Osteocyte (in vitro differentiated cells): ENCODE data around the gene NFKBIA. TPM values are rescaled to one million over a fixed set of nuclear protein-coding genes. Genes with fewer than 3 reads are reported as not detected.
"Not testable (repeated sequence)": the region's sequence is repeated elsewhere in the genome, so short reads cannot be mapped to it uniquely, and the experiment has no call there.

Source experiments
- DNase-seq: peaks from one replicate; pipeline ENCODE4 v3.0.0; 2021; ENCODE audit warnings: mixed read lengths; ENCODE audit not compliant: unreplicated experiment; ENCODE audit errors: extremely low spot score
- H3K27ac Mint-ChIP-seq: one replicate; pipeline ENCODE4 v1.8.0; 2021; ENCODE audit warnings: mild to moderate bottlenecking, mixed read lengths; ENCODE audit not compliant: unreplicated experiment
- H3K27me3 Mint-ChIP-seq: one replicate; pipeline ENCODE4 v1.8.0; 2021; ENCODE audit warnings: mixed read lengths; ENCODE audit not compliant: unreplicated experiment
- H3K36me3 Mint-ChIP-seq: one replicate; pipeline ENCODE4 v1.8.0; 2021; ENCODE audit warnings: mixed read lengths; ENCODE audit not compliant: unreplicated experiment
- H3K4me1 Mint-ChIP-seq: one replicate; pipeline ENCODE4 v1.8.0; 2021; ENCODE audit warnings: mixed read lengths; ENCODE audit not compliant: unreplicated experiment
- H3K4me3 Mint-ChIP-seq: one replicate; pipeline ENCODE4 v1.8.0; 2021; ENCODE audit warnings: mild to moderate bottlenecking, moderate library complexity, mixed read lengths; ENCODE audit not compliant: unreplicated experiment
- H3K9me3 Mint-ChIP-seq: one replicate; pipeline ENCODE4 v1.8.0; 2021; ENCODE audit warnings: mixed read lengths; ENCODE audit not compliant: unreplicated experiment
- CTCF ChIP-seq: fragments of 200-600 bp; sonication (generic); IDR thresholded peaks from 2 replicates; pipeline ENCODE4 v1.5.0; 2021; ENCODE audit warnings: antibody characterized with exemption, mild to moderate bottlenecking, moderate library complexity
- total RNA-seq: library from RNA; stranded (reverse); gene quantifications from 2 replicates; pipeline ENCODE4 v1.2.1, GENCODE V29; 2021

NFKBIA gene
- total RNA-seq, 1 donor from 2014 or later: 58.9 TPM

- Mint-ChIP-seq H3K27me3 (no peaks in the 10 kb centered on the region), H3K36me3 (no peaks in the 10 kb centered on the region), H3K4me1 (peaks cover 36% of the 10 kb centered on the region), H3K27ac (no peak overlapping the region), H3K4me3 (no peak overlapping the region), H3K9me3 (no peaks in the 10 kb centered on the region)
- no peak for DNase-seq
- no peak for TF ChIP-seq CTCF
These were observed 43.4 kb downstream of the NFKBIA start for GRCh38 chr14:35361141-35361480.

GRCh38 chr14:35359655-35360054 lies 44.9 kb downstream of the NFKBIA start:
- DNase-seq, H3K36me3 Mint-ChIP-seq, H3K4me3 Mint-ChIP-seq, H3K9me3 Mint-ChIP-seq, H3K27ac Mint-ChIP-seq, H3K27me3 Mint-ChIP-seq: not testable (repeated sequence)
- H3K4me1 Mint-ChIP-seq: peaks cover 26% of the 10 kb centered on the region

GRCh38 chr14:35355981-35356841 lies 48.3 kb downstream of the NFKBIA start:
- no peak for TF ChIP-seq CTCF
- no peak for DNase-seq
- H3K36me3 Mint-ChIP-seq: no peaks in the 10 kb centered on the region
- H3K27ac Mint-ChIP-seq: no peak overlapping the region
- no peak overlapping the region for H3K4me3 Mint-ChIP-seq
- H3K9me3 Mint-ChIP-seq: no peaks in the 10 kb centered on the region
- H3K27me3 Mint-ChIP-seq: no peaks in the 10 kb centered on the region
- H3K4me1 Mint-ChIP-seq: peaks cover 26% of the 10 kb centered on the region

- H3K36me3 Mint-ChIP-seq, DNase-seq, H3K27me3 Mint-ChIP-seq, H3K27ac Mint-ChIP-seq, H3K4me3 Mint-ChIP-seq, H3K9me3 Mint-ChIP-seq: not testable (repeated sequence)
- H3K4me1 Mint-ChIP-seq: peaks cover 26% of the 10 kb centered on the region
These were observed 49.3 kb downstream of the NFKBIA start for GRCh38 chr14:35355235-35355634.

GRCh38 chr14:35353409-35354172 lies 51.0 kb downstream of the NFKBIA start:
- DNase-seq: no peak
- peaks cover 26% of the 10 kb centered on the region for H3K4me1 Mint-ChIP-seq
- no peak overlapping the region for H3K4me3 Mint-ChIP-seq
- no peak overlapping the region for H3K27ac Mint-ChIP-seq
- H3K36me3 Mint-ChIP-seq: no peaks in the 10 kb centered on the region
- TF ChIP-seq CTCF: no peak
- no peaks in the 10 kb centered on the region for H3K9me3 Mint-ChIP-seq
- no peaks in the 10 kb centered on the region for H3K27me3 Mint-ChIP-seq
